T-helper 1 cell (primary cell): ENCODE measurements around the gene KCNRG.
"Not testable (repeated sequence)": the region's sequence is repeated elsewhere in the genome, so short reads cannot be mapped to it uniquely, and the experiment has no call there.

ENCODE experiments used
- DNase-seq, 5 donors: peaks; one replicate each; pipeline ENCODE4 v3.0.0-alpha.2; 2012 to 2020
- total RNA-seq, 4 donors: gene quantifications; one replicate each; lab custom pipeline; 2026; lab: John Stamatoyannopoulos, UW

KCNRG gene, protein sequence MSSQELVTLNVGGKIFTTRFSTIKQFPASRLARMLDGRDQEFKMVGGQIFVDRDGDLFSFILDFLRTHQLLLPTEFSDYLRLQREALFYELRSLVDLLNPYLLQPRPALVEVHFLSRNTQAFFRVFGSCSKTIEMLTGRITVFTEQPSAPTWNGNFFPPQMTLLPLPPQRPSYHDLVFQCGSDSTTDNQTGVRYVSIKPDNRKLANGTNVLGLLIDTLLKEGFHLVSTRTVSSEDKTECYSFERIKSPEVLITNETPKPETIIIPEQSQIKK
- total RNA-seq = 0 to 0.30 (median 0.14) reads per million in 4 donors

DNA sequence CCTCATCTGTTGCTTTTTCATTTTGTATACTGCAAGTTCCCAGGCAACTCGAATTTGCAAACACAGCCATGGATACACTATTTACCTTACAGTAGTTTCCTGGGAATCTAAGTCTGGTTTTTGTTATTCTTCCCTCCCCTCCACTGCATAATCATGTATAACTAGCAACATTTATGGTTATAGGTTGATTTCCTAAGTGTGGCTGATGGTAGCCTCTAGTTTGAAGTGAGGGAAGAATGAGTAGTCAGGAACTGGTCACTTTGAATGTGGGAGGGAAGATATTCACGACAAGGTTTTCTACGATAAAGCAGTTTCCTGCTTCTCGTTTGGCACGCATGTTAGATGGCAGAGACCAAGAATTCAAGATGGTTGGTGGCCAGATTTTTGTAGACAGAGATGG is at the start of gene KCNRG:
Gene KCNRG (plus strand): TSS at position 187 of the 400 bp plus-strand sequence. CDS start 50 bp downstream, at position 237.
- DNase-seq = no peak

DNA sequence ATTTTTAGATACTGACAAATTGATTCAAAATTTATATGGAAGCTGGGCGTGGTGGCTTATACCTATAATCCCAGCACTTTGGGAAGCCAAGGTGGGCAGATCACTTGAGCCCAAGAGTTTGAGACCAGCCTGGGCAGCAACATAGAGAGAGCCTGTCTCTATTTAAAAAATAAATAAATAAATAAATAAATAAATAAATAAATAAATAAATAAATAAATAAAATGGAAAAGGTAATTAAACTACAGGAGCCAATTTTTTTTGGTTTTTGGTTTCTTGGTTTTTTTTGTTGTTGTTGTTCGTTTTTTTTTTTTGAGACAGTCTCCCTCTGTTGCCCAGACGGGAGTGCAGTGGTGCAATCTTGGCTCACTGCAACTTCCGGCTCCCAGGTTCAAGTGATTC is 47.8 kb upstream of the KCNRG start:
- no peak for DNase-seq

DNA sequence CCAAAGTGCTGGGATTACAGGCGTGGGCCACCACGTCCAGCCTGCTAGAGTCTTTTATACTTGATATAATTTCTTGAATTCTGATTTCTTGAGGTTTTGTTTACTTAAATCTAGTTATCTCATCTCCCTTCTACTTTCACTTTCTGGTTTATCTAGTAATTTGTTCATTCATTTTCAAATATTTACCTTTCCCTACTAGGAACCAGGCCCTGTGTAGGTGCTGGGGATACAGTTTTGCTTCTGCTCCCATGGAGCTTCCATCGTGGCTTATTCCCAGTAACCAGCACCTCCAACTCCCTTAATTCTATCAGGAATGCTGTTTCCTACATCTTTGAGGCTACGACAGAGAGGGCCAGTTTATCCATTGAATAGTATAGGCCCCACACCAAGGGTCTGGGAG is 42.5 kb upstream of the KCNRG start:
- no peak for DNase-seq

DNA sequence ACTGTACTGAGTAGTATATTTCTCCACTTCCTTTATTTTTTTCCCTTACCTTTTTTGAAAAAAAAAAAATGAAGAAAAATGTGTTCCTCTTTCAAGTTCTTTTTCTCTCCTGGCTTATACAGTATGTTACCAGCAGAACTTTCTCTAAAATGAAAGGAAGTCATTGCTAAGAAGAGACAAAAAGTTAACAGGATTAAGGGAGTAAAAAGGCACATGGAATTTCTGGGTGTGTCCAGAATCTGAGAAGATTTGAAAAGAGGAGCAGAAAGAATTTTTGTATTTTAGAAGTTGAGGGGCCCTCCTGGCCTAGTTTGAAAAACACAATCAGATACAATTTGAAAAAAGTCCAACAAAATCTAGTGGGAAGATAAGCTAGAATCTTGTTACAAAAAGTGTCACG is 39.4 kb upstream of the KCNRG start:
- DNase-seq = no peak

DNA sequence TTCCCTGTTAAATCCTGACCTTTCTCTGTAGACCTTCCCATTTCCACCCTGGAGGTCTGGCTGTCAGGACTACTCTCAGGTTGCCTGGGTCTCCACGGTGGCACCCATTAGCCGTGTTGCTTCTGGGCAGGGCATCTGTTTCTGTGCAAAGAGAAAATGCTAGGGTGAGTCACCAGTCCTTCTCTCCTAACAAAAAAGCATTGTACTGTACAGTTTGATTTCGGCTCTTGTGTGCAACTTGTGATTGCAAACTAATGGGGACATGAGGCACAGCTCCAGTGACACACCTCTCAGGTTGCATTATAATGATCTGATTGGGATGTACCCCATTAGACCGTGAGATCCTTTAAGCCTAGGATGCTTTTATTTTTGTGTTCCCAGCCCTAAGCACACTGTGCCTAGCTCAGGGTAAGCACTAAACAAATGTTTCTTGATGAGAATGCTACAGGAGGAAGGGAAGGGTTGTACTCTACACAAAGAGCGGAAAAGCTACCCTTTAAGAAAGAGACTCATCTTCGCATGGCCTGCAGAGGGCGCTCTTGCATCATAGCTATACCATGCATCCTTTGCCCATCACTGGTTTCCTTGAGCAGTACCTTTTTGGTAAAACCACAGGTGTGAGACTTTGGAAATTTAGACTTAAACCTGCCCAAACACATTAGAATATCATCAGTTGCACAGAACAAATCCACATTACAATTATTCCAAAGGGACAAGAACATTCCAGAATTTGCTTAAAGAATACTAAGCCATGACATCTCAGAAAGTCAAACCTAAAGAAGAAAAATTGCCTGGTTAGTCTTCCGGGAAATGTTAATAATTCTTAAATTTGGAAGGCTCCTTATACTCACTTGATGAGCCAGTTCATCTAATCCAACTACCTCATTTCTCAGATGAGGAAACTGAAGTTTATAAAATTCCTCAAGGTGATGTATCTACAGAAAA is 38.7 kb upstream of the KCNRG start:
- peak; percentile 48 to 75 (median 68) for DNase-seq

DNA sequence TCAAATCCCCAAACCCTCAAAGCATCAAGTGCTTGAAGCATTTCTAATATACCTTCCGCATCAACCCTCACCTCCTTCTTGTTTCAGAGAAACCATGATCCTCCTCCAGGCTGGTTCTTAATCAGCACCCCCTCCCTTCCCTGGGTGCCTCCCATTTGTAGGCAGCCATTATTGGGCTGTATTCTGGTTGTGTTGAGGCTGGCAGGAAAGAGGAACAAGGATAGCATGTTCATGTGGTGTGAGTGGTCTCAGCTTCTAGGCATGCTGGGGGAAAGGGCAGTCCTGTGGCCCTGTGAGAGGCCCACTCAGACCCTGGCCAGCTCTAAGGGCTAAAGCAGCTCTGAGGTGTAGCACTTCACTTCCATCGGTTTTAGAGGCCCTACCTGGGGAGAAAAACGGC is 37.3 kb upstream of the KCNRG start:
- no peak for DNase-seq

DNA sequence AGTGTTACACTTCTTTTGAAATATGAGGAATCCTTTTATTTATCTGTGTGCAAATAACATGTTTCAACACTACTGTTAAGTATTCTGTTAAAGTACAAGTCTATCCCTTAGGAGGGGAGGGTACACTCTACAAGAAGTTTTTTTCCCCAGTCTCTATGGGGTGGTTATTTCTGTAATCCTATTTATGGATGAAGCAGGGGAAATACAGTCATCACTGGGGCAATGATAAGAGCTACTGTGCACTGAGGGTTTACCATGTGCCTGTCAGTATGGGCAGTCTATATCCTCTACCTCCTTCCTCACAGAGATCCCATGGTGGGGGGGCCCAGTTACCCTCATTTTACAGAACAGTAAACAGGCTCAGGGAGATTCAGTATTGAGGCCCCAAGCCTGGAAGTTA is 35.0 kb upstream of the KCNRG start:
- no peak for DNase-seq

DNA sequence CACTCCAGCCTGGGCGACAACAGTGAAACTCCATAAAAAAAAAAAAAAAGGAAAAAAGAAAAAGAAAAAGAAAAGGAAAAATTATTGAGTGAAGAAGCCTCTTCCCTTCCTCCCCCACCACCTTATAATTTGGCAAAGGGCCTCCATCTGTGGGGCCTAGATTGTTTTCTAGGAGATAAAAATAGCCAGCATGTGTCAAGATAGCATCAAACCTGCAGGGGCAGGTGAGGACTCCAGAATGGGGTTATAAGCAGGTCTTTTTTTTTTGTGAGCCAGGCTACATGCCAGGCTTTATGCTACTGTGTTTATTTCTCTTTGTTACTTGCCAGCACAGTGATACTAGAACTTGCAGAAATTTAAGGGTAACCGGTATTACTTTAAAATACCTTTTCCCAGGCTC is 30.1 kb upstream of the KCNRG start:
- DNase-seq = no peak

DNA sequence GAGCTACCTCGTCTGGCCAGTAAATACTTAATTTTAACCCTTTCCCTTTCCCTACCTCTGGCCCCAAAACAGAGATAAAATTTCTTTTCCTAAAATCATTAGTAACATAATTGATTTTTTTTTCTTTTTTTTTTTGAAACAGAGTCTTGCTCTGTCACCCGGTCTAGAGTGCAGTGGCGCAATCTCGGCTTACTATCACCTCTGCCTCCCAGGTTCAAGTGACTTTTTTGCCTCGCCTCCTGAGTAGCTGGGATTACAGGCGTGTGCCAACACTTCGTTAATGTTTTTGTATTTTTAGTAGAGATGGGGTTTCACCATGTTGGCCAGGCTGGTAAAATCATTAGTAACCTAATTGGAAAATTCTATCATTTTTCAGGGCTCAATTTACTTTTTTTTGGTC is 28.8 kb upstream of the KCNRG start:
- no peak for DNase-seq

DNA sequence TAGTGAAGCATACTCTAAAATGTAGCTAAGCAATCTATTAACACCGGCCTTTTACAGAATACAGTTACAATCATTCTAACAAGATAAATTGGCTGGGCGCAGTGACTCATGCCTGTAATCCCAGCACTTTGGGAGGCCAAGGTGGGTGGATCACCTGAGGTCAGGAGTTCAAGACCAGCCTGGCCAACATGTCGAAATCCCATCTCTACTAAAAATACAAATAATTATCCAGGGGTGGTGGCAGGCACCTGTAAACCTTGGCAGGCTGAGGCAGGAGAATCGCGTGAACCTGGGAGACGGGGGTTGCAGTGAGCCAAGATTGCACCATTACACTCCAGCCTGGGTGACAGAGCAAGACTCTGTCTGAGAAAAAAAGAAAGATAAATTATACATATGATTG is 24.6 kb upstream of the KCNRG start:
- DNase-seq = not testable (repeated sequence)

DNA sequence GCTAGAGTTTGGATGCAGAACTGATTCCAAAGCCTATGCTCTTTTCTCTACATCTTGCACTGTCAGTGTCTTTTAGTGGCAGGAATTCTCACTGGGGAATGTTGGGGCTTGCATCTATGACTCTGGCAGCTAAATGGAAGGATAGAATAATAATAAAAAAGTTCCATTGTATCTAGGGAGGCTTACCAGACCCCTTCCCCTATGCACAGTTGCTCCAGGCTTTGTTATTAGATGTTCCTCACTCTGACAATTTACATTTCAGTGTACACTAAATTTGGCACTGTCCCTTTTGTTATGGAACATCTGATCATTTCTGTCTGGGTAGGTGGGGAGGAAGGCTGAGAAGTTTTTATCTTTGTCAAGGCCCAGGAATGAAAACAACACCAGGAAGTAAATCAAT is 22.1 kb upstream of the KCNRG start:
- no peak for DNase-seq

DNA sequence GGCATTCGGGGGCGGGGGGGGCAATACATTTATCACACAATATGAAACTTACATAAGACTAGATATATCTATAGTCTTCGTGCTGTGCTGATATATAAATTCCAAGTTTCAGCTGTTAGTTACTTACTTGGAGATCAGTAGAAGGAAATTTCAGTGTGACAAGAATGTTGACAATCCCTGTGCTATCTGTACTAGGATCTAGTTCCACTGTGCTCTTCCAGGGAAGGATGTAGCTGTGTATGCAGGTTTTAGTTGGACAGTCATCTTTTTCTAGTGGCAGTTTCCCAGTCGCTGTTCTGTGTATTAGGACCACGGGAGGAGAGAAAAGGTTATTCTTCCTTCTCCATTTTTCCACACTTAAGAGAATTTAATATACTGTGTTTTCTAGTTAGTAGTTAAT is 21.6 kb upstream of the KCNRG start:
- no peak for DNase-seq

DNA sequence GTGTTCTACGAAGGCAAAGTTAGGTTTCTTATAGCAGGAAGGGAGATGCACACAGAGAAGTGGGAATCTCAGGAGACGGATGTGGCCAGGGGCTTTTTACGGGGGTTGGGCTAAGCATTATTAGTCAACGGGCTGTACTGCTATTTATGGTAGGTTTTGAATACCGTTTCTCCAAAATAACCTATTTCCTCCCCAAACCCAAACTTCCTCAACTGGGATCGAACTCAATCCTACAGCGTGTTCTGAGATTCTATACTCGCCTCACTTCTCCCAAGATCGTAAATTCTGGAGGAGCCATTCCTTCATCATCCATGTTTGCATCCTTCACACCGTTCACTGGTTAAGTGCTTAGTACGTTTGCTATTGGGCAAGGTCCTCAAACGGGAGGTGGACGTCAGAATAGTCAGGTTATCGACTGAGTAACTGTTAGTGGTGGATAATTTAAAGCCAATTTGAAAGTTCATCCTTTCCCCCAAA is 19.6 kb upstream of the KCNRG start:
- no peak for DNase-seq

DNA sequence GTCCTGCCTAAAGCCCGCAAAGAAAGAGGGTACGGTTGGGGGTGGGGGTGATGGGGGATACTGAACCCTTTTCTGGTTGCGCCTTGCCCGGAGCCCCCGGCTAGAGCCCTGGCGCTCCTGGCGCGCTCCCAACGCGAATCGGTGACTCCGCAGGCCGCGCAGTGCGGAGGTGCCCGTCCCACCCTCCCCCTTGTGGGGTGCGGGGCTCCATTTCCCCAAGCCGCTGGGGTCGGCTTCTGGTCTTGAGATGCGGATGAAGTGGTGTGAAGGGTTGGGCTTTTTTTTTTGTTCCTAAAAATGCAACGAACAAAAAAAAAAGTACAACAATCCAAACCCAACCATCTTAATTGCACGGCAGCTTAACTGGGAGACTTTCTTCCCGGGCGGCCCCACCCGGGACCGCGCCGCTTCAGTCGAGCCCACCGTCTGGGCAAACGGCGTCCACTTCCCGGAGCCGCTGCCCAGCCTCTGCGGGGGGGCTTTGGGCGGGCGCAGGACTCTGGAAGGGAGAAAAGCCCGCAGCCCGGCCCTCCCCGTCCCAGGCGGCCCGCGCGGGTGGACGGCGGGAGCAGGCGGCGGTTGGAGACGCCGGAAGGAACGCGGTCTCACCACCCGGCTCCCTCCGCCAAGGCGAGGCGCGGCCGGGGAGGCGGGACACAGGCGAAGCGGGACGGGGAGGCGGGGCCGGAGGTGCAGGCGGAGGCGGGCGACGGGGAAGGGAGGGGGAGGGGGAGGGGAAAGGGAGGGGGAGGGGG is 18.9 kb upstream of the KCNRG start:
- peak; percentile 81 to 90 (median 84) for DNase-seq

DNA sequence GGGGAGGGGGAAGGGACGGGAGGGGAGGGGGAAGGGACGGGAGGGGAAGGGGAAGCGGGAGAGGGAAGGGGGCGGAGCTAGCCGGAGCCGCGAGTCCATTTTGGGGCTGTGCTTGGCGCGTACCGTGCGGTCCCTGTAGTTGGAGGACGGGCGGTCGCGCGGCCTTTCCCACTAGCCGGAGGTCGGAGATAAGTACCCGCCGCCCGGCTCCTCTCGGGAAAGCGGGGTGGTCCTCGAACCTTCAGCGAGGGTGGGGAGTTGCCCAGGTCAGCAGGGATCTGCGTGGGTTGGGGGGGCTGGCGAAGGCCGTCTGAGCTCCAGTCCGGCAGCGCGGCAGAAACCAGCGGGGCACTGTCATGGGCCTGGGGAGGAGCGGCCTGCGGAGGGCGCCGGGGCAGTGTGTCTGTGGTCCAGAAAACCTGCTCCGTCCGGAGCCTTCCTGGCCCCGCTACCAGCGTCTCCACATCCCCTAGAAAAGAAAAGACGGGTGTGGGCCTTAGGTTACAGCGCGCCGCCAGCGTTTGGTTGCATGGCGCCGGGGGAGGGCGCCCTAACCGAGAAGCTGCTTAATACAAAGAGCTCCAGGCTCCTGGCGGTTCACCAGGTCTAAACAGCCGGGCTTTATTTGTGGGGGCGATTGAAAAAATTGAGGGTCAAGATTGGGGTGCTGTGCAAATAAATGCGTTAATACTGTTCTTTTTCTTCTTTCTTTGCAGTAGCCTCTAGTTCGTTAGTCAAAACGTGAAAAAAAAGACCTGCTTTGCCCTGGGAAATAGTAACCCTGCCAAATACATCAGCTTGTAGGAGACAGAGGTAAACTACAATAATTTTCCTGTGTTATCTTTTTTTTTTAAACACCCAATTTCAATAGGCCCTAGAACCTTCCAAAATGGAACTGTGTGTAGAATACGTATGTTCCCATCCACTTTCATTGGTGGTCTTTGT is 18.0 kb upstream of the KCNRG start, which contains the start of gene TRIM13:
Gene TRIM13 (plus strand): TSS at position 92 of the 945 bp plus-strand sequence. CDS start 14,899 bp downstream, outside the sequence.
- DNase-seq = peak; percentile 54 to 88 (median 72)

DNA sequence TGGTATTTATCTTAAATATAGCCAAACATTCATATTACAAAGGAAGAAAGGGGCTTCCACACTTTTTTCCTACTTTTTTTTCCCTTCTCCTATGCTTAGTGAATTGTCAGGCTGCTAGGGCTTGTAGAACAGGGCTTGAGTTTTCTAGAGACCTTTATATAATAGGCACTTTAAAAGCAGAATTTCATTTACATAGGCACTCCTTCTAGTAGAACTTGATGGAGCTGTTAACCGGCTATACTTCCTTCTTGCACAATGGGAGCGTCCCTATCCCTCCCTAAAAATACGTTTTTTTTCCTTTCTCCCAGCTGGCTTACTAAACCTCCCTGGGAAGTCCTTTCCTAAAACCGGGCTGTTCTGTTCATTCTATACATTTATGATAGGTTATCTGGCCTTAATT is 17.3 kb upstream of the KCNRG start:
- no peak for DNase-seq

DNA sequence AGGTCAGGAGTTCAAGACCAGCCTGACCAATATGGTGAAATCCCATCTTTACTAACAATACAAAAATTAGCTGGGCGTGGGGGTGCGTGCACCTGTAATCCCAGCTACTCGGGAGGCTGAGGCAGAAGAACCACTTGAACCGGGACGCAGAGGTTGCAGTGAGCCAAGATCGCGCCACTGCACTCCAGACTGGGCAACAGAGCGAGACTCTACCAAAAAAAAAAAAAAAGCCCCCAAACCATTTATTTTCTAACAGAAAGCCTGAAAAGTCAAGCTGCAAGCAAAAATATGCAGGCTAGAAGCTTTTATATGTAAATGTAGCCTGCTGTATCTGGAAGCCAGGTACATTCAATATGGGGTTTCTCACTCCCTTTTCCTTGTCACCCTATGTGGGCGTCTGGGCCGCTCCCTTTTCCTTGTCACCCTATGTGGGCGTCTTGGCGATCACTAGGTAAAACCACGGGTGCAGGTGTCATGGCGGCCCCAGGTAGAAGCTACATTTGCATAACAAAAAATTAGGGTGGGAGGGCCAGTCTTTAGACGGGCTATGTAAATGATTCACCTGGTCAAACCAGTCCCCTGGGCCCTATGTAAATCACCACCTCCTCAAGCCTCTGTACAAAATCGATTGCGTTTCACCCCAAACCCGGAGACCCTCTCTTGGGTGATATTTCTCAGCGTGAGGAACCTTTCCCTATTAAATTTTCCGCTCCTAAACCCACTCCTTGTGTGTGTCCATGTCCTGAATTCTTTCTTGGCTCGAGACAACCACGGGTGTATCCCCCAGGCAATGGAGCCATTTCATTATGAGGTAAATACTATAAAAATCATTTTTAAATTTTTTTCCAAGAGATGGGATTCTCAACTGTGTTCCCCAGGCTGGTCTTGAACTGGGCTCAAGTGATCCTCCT is 16.3 kb upstream of the KCNRG start:
- DNase-seq = no peak

DNA sequence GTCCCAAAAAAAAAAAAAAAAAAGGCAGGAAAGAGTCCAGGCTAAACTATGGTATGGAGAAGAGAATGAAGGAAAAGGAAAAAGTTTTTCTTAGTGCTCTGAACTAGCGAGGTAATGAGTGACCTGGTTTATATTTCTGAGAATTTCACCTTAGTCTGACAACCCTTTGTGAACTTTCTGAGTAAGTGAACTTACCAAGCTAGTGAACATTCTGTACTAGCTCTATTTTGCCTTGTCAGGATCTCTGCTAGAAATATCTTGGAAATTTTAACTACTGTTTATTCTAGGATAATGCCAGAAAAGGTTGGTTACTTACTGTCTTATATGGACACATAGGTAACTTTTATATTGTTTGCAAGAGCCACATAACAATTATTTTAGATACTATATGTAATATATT is 14.0 kb upstream of the KCNRG start:
- no peak for DNase-seq

DNA sequence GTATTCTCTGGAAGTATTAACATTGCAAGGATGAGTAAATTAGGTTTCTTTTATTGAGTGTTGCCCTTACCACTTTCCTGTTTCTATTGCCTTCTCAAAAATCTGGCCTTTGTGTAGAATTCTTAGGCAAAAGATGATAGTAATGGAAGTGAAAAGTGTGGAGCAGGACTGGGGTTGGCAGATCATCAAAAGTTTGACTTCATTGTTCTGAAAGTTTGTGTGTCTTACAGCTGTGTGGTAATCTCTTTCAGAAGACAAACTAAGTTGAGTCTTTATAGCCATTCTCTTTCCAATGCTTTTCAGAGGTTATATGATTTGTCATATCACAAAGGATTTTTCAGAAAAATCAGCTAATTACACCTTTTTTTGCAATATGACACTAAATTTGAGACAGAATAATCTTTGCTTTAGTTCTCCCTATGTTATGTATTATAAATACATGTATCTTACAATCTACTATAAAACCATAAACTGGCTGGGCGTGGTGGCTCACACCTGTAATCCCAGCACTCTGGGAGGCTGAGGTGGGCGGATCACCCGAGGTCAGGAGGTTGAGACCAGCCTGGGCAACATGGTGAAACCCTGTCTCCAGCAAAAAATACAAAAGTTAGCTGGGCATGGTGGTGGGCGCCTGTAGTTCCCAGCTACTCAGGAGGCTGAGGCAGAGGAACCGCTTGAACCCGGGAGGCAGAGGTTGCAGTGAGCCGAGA is 8.7 kb upstream of the KCNRG start:
- no peak for DNase-seq

DNA sequence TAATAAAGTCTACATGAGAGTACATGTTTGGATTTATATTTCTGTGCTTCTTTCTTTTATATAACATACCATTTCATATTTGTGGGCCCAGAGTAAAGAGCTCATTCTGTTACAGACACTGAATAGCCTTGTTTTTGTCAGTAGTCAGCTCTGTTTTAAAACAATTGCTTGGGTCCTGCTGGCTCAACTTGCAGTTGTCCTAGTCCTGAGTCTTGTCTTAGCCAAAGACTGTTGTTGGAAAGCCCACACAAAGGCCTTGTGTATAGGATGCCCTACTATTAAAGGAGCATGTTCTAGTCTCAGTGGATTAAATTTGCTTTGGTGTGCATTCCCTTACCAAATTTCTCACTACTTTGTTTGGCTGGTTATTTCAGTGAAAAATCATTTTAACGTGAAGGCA is 3.8 kb upstream of the KCNRG start:
- DNase-seq = no peak
